ENCODE measurements around the gene BRSK2.

BRSK2 gene

DNA sequence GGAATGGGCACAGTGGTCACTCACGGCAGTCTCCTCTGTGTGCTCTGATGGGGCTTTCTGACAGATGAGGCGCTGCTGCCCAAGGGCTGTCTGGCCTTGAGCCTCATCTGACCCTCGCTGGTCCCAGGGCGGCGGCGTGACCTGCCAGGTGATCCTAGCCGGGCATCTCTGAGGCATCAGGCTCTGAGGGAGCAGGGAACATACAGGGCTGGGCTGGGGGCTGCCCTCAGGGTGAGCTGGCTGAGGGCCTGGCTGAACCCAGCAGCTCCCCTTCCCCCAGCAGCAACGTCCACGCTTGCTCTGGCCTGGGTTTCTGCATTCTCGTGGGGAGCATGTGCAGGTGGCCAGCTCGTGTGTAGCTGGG is 49.2 kb downstream of the BRSK2 start:
- no peak for DNase-seq

DNA sequence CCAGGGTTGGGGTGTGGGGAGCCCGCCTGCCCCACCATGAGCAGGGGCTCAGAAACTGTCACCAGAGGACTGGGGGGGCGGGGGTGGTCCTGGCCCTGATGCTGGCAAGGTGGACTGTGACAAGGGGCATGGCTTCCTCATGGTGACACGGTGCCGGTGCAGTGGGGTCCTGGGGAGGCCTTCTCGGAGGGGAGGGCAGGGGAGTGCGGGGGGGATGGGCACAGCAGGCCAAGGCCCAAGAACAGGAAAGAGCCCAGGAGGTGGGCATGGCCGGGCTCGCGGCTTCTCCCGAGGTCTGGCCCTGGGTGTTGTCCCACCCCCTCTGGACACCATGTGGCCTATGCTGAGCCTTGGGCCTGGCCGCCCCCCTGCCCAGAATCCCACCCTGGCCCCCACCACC is 49.6 kb downstream of the BRSK2 start:
- no peak for DNase-seq

DNA sequence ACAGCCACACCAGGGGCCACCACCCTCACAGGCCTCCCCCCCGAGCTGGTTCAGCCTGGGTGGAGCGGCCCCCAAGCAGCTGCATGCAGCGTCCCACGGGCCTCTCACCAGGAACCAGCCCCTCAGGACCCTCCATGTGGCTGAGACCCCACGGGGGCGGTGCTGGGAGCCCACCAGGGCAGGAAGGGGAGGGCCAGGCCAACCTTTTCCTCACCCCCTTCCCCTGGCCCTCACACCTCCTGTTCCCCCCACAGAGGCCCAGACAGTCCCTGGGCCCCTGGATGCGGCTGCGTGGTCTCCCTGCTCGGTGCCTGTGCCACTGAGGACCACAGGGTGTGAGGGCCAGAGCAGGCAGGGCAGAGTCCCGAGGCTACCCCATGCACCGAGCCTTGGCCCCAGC is 50.3 kb downstream of the BRSK2 start:
- DNase-seq, result no peak

DNA sequence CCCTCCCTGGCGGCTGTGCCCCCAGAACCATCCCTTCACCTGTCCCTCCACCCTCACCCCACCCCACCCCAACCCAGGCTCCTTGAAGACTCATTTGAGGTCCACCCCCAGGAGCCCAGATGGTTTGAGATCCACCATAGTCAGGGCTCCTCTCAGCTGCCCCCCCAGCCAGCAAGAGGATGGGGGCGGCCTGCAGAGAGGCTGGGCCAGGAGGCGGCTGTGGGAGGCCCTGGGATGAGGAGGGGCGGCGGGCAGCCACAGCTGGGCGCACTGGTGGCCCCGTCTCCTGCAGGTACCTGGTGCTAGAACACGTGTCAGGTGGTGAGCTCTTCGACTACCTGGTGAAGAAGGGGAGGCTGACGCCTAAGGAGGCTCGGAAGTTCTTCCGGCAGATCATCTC is 50.8 kb downstream of the BRSK2 start:
- no peak for DNase-seq

DNA sequence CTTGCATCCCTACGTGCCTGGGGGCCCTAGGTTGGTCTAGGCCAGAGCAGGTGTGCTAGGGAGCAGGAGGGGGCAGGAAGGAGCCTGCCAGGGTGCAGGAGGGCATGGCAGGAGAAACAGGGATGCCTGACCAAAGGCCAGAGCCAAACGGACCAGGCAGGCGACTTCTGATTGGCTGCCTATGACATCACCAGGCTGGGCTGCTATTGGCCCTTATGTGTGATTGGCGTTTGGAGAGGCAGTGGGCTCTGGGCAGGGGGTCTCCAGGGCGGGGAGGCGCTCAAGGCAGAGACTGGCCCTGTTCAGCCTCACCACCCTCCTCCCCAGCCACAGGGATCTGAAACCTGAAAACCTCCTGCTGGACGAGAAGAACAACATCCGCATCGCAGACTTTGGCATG is 52.4 kb downstream of the BRSK2 start:
- no peak for DNase-seq

DNA sequence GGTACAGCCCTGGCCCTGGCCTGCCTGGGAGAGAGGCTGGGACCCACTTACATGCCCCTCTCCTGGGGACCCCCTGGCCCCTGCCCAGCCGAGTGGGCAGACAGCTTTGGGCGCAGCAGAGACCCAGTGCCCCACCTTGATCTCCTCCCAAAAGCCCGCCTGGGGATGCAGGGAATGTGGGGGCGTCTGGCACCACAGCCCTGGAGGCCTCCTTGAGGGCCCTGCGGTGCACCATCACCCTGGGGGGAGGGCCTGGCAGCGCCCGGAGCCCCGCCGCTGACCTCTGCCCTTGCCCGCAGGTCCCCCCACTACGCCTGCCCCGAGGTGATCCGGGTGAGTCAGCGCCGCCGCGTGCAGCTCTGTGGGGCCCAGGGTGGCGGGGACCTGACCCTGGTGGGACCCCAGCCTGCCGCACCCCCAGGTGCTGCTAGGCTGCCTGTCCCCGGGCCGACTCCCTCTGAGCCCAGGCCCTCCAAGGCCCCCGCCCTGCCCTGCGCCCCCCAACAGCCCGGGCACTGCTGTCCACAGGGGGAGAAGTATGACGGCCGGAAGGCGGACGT is 53.2 kb downstream of the BRSK2 start:
- DNase-seq, result no peak

DNA sequence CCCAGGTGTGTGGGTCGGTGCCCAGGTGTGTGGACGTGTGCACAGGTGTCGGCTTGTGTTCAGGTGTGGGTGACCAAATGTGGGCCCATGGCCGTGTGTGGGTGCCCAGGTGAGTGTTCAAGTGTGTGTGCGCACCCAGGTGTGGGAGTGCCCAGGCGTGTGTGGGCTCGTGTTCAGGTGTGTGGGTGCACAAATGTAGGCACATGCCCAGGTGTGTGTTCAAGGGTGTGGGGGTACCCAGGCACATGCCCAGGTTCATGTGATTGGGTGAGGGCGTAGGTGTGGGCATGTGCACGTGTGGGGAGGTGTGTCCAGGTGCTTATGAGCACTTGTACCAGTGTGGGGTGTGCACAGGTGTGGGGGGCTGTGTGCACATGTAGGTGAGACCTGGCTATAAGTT is 54.0 kb downstream of the BRSK2 start:
- no peak for DNase-seq

DNA sequence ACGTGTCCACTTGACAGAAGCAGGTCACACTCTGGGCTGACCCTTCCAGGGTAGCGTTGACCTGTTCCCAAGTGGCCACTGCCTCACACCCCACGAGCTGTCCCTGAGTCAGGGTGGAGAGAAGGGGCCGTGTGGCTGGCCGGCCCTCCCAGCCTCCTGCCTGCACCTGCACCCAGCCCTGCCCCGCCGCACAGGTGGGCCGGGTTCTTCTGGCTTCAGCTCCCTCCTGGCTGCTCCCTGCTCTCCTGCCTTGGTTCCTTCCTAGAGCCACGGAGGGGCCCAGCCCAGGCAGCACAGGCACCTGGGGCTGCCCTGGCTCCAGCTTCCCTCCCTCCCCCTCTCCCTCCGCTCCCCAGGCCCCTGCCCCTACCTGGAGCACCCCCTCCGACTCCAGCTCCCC is 54.6 kb downstream of the BRSK2 start:
- DNase-seq, result no peak

DNA sequence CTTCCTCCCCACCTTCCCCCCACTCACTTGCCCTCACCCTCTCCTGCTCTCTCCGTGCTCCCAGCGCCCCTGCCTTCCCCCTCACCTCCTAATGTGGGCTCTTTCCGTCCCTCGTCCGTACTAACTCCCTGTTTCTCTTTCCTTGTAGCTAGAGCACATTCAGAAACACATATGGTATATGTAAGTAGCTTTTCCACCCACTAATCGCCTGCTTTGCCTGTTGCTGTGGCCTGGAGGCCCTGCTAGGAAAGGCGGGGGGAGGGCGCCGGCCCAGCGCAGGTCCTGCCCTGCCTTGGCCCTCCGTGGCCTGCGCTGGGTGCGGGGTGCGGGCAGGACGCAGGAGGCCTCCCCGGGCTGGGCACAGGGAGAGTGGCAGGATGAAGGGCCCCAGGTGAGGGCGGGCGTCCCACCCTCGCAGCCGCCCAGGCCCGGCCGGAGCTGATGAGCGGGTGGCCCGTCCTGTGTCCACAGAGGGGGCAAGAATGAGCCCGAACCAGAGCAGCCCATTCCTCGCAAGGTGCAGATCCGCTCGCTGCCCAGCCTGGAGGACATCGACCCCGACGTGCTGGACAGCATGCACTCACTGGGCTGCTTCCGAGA is 55.2 kb downstream of the BRSK2 start:
- DNase-seq, result no peak

DNA sequence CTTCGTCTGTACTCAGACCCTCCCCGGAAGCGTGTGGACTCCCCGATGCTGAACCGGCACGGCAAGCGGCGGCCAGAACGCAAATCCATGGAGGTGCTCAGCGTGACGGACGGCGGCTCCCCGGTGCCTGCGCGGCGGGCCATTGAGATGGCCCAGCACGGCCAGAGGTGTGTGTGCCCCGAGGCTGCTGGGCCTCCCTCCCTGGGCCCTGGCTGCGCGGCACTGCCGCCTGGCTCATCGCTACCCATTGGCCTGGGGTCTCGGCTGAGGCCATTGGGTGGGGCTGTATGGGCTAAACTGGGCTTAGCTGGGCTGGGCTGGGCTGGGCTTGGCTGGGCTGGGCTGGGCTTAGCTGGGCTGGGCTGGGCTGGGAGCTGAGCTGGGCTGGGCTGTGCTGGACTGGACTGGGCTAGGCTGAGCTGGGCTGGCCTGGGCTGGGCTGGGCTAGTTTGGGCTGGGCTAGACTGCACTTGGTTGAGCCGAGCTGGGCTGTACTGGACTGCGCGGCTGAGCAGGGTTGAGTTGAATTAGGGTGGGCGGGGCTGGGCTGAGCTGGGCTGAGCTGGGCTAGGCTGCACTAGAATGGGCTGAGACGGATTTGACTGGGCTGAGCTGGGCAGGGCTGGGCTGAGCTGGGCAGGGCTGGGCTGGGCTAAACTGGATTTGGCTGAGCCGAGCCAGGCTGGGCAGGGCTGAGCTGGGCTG is 56.2 kb downstream of the BRSK2 start:
- DNase-seq, result no peak

DNA sequence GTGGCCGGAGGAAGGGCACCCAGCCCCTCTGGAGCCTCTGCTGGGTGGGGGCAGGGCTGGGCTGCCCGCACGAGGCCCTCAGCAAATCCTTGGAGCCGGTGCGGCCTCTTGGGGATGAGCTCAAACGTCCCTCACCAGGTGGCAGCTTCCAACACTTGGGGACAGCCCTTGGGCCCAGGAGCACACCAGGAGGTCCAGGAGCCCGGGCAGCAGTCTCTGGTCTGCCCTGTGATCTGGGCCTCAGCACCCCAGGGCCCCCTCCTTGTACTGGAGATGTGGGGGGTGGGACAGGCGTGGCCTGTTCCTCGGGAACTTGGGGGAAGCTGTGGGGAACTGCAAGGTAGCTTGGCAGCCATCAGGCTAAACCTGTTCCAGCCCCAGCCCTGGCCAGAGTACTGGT is 56.9 kb downstream of the BRSK2 start:
- DNase-seq, result no peak

DNA sequence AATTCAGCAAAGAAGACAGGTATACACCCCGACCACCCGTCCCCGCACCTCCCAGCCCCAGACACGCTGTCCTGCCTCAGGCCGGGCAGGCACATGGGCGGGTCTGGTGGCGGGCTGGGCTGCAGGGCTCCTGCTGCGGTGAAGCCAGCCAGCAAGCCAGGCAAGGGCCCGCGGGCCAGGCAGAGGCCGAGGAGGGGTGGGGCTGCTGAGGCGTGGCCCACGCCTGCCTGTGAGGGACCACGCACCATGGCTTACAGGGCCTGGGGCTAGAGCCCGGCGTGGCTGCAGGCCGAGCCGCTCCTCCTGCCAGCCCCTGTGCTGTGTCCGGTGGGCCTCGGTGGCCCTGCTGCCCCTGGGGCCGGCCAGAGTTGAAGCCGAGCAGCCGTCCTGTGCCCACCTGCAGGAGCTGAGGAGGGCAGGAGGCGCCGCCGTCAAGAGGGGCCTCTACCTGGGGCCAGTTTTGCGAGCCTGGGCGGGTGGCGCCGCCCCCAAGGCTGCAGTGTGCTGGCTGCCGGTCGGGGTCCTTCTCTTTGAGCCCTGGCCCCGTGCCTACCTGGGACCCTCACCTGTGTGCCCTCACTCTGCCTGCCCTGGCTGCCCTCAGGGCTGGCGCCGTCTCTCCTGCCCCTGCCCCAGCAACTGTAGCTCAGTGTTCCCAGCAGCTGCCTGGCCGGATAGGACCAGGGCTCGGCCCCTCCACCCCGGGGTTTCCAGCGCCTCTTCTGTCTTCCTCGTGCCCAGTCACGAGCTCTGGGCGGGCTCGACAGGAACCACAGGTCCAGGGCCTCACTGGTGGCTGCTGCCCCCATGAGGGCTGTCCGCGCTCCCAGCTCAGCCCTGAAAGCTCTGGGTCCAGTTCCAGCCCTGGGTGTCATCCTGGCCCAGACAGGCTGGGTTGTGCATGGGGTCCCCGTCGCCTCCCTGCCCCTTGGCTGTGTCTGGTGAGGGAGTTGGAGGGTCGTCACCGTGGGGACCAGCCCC is 58.4 kb downstream of the BRSK2 start:
- DNase-seq, result no peak

DNA sequence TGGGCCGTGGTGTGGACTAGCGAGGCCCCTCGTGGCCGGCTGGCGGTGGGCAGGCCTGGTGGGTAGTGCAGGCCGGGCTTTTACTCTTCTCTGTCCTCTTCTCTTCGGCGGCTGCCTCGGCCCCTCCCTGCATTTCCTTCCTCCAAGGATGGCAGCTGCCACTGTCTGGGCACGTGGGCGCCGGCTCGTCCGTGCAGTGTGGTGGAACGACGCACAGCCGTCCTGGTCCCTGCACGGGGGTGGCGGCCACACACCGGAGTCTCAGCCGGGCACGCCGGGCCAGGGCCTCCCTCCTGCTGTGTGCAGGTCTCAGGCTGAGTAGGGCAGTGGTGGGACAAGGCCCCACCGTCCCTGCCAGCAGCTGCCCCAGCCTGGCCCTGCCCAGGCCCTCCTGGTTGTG is 59.1 kb downstream of the BRSK2 start:
- no peak for DNase-seq

DNA sequence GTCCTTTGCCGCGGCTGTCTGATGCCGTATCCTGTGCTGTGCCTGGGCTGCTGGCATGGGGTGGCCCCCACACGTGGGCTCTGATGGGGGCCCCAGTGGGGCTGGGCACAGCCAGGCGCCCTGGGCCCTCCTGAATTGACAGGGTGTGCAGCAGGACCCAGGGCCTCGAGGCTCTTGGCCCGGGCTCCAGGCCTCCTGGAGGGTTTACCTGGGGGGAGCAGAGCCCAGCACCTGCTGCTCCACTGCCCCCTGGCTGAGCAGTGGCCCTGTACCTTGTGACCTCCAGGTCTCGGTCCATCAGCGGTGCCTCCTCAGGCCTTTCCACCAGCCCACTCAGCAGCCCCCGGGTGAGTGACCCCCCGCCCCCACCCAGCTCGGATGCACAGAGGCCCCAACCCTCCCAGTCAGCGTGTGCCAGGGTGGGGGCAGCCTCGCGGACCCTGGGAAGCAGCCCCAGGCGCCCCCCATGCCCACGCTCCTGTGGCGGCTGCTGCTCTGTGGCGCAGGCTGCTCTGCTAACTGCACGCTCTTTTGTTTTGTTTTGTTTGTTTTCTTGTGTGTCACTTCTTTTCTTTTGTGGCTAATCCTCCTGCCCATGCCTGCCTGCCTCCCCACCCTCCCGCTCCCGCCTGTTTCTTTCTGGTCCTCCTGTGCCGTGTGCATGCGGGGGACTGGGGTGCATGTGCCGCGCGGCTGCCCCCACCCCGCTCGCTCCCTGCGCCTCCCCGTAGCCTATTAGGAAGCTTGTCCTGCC is 59.9 kb downstream of the BRSK2 start:
- no peak for DNase-seq

DNA sequence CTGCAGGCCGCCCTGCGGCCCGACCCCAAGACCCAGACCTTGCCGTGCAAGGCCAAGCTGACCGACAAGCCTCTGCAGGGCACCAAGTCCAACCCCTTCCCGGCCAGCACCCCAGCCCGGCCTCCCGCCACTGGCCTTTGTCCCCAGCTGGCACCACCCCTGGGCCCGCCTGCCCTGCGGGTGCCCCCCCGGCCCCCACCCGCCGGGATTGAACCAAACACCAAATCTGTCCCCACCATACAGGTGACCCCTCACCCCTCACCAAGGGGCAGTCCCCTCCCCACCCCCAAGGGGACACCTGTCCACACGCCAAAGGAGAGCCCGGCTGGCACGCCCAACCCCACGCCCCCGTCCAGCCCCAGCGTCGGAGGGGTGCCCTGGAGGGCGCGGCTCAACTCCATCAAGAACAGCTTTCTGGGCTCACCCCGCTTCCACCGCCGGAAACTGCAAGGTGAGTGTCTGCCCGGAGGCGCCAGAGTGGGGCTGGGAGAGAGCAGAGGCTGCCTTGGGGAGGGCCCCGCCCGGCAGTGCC is 60.7 kb downstream of the BRSK2 start:
- no peak for DNase-seq

DNA sequence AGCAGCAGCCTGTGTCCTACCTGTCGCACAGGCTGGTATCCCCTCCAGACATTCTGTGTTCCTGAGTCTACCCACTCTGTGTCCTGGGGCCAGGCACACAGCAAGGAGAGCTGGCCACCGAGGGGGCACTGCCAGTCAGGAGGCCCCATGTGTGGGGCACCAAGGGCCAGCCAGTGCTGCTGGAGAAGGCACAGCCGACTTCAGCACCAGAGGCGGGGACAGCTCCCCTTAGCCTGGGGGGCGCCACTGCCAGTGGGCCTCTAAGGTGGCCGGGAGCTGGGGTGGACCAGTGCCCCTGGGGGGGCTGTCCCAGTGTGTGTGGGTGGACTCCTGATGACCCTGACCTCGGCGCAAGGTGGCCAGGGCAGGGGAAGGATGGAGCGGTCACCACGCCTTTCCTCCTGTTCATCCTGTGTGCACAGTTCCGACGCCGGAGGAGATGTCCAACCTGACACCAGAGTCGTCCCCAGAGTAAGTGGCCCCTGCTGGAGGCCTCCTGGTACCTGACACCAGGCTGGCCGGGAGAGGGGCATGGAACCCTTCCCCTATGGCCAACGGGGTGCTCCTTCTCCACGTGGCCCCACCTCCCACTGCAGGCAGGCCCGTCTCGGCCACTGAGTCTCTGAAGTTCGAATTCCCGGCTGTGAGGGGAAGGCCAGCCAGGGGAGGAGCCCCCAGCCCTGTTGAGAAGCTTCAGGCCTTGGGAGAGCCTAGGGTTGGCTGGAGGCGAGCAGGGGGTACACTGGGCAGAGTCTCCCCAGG is 61.4 kb downstream of the BRSK2 start:
- no peak for DNase-seq

DNA sequence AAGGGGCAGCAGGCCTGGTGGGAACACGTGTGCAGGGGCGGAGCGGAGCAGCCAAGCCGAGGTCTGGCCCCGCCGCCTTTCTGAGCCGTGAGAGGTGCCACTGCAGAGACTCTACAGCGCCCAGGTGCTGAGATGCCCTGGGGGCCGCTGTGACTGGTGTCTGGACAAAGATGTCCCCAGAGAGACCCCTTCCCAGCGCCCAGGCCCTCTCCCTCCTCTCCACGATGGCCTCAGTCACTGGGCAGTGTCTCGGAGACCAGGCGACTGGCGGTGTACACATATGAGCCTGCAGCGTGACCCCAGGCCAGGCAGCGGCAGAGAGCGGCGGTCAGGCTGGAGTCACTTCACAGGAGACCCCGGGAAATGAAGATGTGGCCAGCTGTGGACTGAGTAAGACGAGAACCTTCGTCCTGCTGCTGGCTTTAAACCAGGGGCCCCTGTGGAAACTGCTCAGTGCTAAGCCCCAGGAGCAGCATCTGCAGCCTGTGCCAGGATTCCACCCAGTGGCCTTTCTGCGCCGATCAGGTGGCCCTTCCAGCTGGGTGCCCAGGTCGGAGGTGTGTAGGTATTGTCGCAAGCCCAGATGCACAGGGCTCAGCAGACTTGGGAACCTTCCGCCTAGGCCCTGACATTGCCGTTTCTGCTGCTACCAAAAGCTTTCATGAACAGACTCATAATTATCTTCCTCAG is 62.2 kb downstream of the BRSK2 start:
- no peak for DNase-seq

DNA sequence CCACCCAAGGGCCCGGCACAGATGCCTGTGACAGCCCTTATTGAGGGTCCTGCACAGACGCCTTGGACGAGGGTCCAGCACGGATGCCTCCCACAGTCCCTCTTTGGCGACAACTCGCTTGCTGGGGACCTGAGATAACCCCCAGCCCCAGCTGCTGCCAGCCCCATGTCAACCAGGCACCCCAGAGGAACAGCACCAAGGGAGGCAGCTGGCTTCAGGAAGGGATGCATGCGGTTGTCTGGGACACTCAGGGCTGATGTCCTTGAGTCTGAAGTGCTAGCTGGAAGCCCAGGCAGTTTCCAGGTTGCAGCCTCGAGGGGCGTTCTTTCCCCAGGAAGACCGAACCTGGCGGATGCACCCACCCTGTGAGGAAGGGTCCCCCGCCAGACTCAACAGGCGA is 63.0 kb downstream of the BRSK2 start:
- no peak for DNase-seq

DNA sequence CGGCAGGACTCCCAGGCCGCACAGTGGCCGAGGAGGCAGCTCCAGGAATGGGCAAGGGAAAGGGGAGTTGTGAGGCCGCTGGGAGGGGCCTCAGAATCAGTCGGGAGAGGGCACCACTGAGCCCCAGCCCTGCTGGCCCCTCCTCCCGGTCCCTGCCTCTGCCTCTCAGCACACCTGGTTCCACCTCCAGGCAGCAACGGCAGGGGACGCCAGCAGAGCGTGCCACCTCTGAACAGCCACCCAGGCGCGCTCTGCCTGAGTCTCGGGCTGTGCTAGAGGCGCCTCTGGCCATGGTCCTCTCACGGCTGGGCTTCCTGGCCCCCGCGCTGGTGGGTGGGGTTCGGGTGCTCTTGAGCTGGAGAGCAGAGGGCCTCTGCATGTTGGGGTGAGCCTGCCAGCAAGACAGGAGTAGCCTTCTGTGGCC is 63.9 kb downstream of the BRSK2 start:
- no peak for DNase-seq

DNA sequence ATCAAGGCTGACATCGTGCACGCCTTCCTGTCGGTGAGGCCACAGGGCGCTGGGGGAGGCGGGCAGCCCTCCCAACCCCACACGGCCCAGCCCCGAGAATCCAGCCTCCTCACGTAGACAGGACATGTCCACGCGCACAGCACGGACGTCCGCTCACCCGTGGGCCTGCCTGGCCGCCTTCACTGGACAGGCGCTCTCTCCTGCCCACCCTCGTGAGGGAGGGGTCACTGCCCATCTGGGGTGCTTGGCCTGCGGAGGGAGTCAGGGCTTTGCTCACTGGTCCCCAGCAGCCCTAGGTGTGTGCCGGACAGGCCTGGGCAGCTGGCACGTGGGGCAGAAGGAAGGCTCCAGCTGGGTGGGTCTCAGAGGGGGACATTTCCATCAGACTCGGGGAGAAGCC is 64.8 kb downstream of the BRSK2 start:
- DNase-seq, result no peak
